A549 (cell line): ENCODE measurements around the gene ATAD1. TPM values are rescaled to one million over a fixed set of nuclear protein-coding genes. Genes with fewer than 3 reads are reported as not detected.
A peak's percentile ranks its signal among the peaks of the same experiment; 100 is the strongest.

ENCODE experiments used
- ATOH8 ChIP-seq: fragments of 250-450 bp; sonication (Bioruptor Pico); IDR thresholded peaks from 2 replicates; pipeline ENCODE4 v1.5.0; 2020; ENCODE audit warnings: low read depth, mild to moderate bottlenecking, moderate library complexity
- CBX8 ChIP-seq: fragments of 200-600 bp; sonication (generic); IDR thresholded peaks from 2 replicates; pipeline ENCODE4 v1.6.1; 2016
- CEBPB ChIP-seq, 2 experiments: fragments of >200 bp in 1 of 2; sonication (Bioruptor Twin) in 1 of 2; formaldehyde crosslinking in 1 of 2; IDR thresholded peaks; 2 replicates each; pipeline ENCODE4 v1.6.1; 2012 to 2016
- CHD4 ChIP-seq: fragments of 200-600 bp; sonication (generic); IDR thresholded peaks from 2 replicates; pipeline ENCODE4 v1.6.1; 2016; ENCODE audit warnings: antibody characterized with exemption, mild to moderate bottlenecking, borderline replicate concordance
- CTCF ChIP-seq: fragments of >200 bp; sonication (Bioruptor Twin); formaldehyde crosslinking; IDR thresholded peaks from 3 replicates; pipeline ENCODE4 v1.5.1; 2016
- EHF ChIP-seq: fragments of 250-450 bp; sonication (Bioruptor Pico); IDR thresholded peaks from 2 replicates; pipeline ENCODE4 v1.5.0; 2020; ENCODE audit warnings: mild to moderate bottlenecking
- EHMT2 ChIP-seq: fragments of 200-600 bp; sonication (generic); IDR thresholded peaks from 2 replicates; pipeline ENCODE4 v1.6.1; 2016; ENCODE audit warnings: antibody characterized with exemption, low read depth, mild to moderate bottlenecking, moderate library complexity
- FOSL2 ChIP-seq, 2 experiments: fragments of 450-650 bp in 1 of 2; fragments of >200 bp in 1 of 2; sonication (Bioruptor Twin) in 1 of 2; formaldehyde crosslinking; IDR thresholded peaks; 2 replicates each; pipeline versions ENCODE4 v1.5.0 to v1.6.1; 2016 to 2020; ENCODE audit warnings: mild to moderate bottlenecking in 1 of 2, moderate library complexity in 1 of 2
- GATA3 ChIP-seq: IDR thresholded peaks from 2 replicates; pipeline ENCODE4 v1.6.1; 2012; ENCODE audit warnings: borderline replicate concordance
- HES2 ChIP-seq: fragments of >200 bp; sonication (Bioruptor Twin); formaldehyde crosslinking; IDR thresholded peaks from 2 replicates; pipeline ENCODE4 v1.6.1; 2016
- HMGXB4 ChIP-seq: fragments of 250-450 bp; sonication (Bioruptor Pico); IDR thresholded peaks from 2 replicates; pipeline ENCODE4 v1.5.0; 2021; ENCODE audit warnings: mild to moderate bottlenecking, moderate library complexity, borderline replicate concordance
- HOXA7 ChIP-seq: fragments of 250-450 bp; sonication (Bioruptor Pico); IDR thresholded peaks from 2 replicates; pipeline ENCODE4 v1.5.0; 2020; ENCODE audit warnings: mild to moderate bottlenecking, moderate library complexity
- JUN ChIP-seq, 2 experiments: fragments of >200 bp; sonication (Bioruptor Twin); formaldehyde crosslinking; IDR thresholded peaks; 2 replicates in 1 of 2; 3 replicates in 1 of 2; pipeline ENCODE4 v1.6.1; 2016 to 2017
- JUNB ChIP-seq: fragments of >200 bp; sonication (Bioruptor Twin); formaldehyde crosslinking; IDR thresholded peaks from 2 replicates; pipeline ENCODE4 v1.6.1; 2016
- KDM1A ChIP-seq: fragments of 200-600 bp; sonication (generic); IDR thresholded peaks from 2 replicates; pipeline ENCODE4 v1.6.1; 2016; ENCODE audit warnings: low read depth, mild to moderate bottlenecking
- KDM5A ChIP-seq: fragments of 200-600 bp; sonication (generic); IDR thresholded peaks from 2 replicates; pipeline ENCODE4 v1.6.1; 2016; ENCODE audit warnings: antibody characterized with exemption, mild to moderate bottlenecking
- MAZ ChIP-seq: fragments of 150-350 bp; IDR thresholded peaks from 2 replicates; pipeline ENCODE4 v1.6.1; 2014; ENCODE audit warnings: antibody characterized with exemption, low read depth, low read length, borderline replicate concordance
- NFE2L2 ChIP-seq: fragments of 150-350 bp; conservative IDR thresholded peaks from 2 replicates; pipeline ENCODE4 v1.6.1; 2014; ENCODE audit warnings: low read length
- NPAS2 ChIP-seq: fragments of 250-450 bp; sonication (Bioruptor Pico); IDR thresholded peaks from 2 replicates; pipeline ENCODE4 v1.8.0; 2022; ENCODE audit warnings: mild to moderate bottlenecking, moderate library complexity, borderline replicate concordance
- NR3C1 ChIP-seq: fragments of >200 bp; sonication (Bioruptor Twin); formaldehyde crosslinking; IDR thresholded peaks from 3 replicates; pipeline ENCODE4 v1.6.1; 2017
- PBX3 ChIP-seq: IDR thresholded peaks from 2 replicates; pipeline ENCODE4 v1.6.1; 2012
- PHF8 ChIP-seq: fragments of 200-600 bp; sonication (generic); IDR thresholded peaks from 2 replicates; pipeline ENCODE4 v1.6.1; 2016; ENCODE audit warnings: low read depth, mild to moderate bottlenecking, antibody characterized with exemption, moderate library complexity, borderline replicate concordance
- RARB ChIP-seq: fragments of 250-450 bp; sonication (Bioruptor Pico); IDR thresholded peaks from 2 replicates; pipeline ENCODE4 v1.8.0; 2021; ENCODE audit warnings: mild to moderate bottlenecking, moderate library complexity
- RCOR1 ChIP-seq: fragments of 150-350 bp; IDR thresholded peaks from 2 replicates; pipeline ENCODE4 v1.6.1; 2014; ENCODE audit warnings: antibody characterized with exemption, low read length, low read depth
- RFX5 ChIP-seq: fragments of 450-650 bp; IDR thresholded peaks from 2 replicates; pipeline ENCODE4 v1.7.1; 2014; ENCODE audit warnings: antibody characterized with exemption, mild to moderate bottlenecking, moderate library complexity
- RNF2 ChIP-seq: fragments of 200-600 bp; sonication (generic); IDR thresholded peaks from 2 replicates; pipeline ENCODE4 v1.6.1; 2016; ENCODE audit warnings: low read depth, mild to moderate bottlenecking, antibody characterized with exemption, moderate library complexity, borderline replicate concordance
- SMC3 ChIP-seq: fragments of >200 bp; sonication (Bioruptor Twin); formaldehyde crosslinking; IDR thresholded peaks from 3 replicates; pipeline ENCODE4 v1.6.1; 2018; ENCODE audit warnings: inconsistent platforms
- SREBF2 ChIP-seq: fragments of 450-650 bp; IDR thresholded peaks from 2 replicates; pipeline ENCODE4 v1.6.1; 2014; ENCODE audit warnings: mild to moderate bottlenecking, moderate library complexity
- TFCP2L1 ChIP-seq: fragments of 250-450 bp; sonication (Bioruptor Pico); IDR thresholded peaks from 2 replicates; pipeline ENCODE4 v1.5.0; 2021; ENCODE audit warnings: mild to moderate bottlenecking
- TP53 ChIP-seq: fragments of 250-450 bp; sonication (Bioruptor Pico); IDR thresholded peaks from 2 replicates; pipeline ENCODE4 v1.5.0; 2021; ENCODE audit warnings: mild to moderate bottlenecking, moderate library complexity
- ZC3H11A ChIP-seq: fragments of 450-650 bp; IDR thresholded peaks from 2 replicates; pipeline ENCODE4 v1.6.1; 2014; ENCODE audit warnings: antibody characterized with exemption, mild to moderate bottlenecking
- ZNF302 ChIP-seq: fragments of 250-450 bp; sonication (Bioruptor Pico); IDR thresholded peaks from 2 replicates; pipeline ENCODE4 v1.9.0; 2021; ENCODE audit warnings: inconsistent platforms, mild to moderate bottlenecking, moderate library complexity
- ZSCAN20 ChIP-seq: fragments of 250-450 bp; sonication (Bioruptor Pico); IDR thresholded peaks from 2 replicates; pipeline ENCODE4 v1.8.0; 2022; ENCODE audit warnings: mild to moderate bottlenecking, moderate library complexity
- polyA plus RNA-seq, 4 experiments: library from polyadenylated mRNA; depleted of rRNA in 3 of 4; stranded (reverse); fragments of >200 nt; fragmentation: RNase III in 1 of 4; extraction: RNeasy Plus Mini Kit Qiagen cat#74134 plus additional on column Dnase treatment in 1 of 4; gene quantifications; 2 replicates in 3 of 4; 3 replicates in 1 of 4; pipeline ENCODE4 v1.2.3, GENCODE V29; 2011 to 2017

Gene ATAD1
- polyA plus RNA-seq, 2 of the 4 experiments (the other 2 are of a cell fraction): 32.3 to 94.8 TPM

- 0 out of 2 replicates have a peak, but pooled peaks have one; percentile 40 for TF ChIP-seq ATOH8 (CRISPR knock-in tag)
- no peak for TF ChIP-seq ZNF302
- TF ChIP-seq TFCP2L1 (CRISPR knock-in tag): no peak
- TF ChIP-seq GATA3: no peak; the same call in 1 of the 2 replicates
- TF ChIP-seq HES2: no peak
- no peak for TF ChIP-seq ZSCAN20
- no peak for TF ChIP-seq RARB
- 0 out of 2 replicates have a peak, but pooled peaks have one; percentile 17 for TF ChIP-seq EHF
- 0 out of 2 replicates have a peak, but pooled peaks have one; percentile 34 for TF ChIP-seq EHMT2
- TF ChIP-seq PBX3: peak; percentile 90
- TF ChIP-seq RFX5: no peak
- TF ChIP-seq SREBF2: no peak
- TF ChIP-seq JUNB: no peak
- peak; percentile 94 for TF ChIP-seq NPAS2 (CRISPR knock-in tag)
- TF ChIP-seq TP53 (CRISPR knock-in tag): no peak
- peak; percentile 69 to 97 for TF ChIP-seq JUN (IDR thresholded peaks at IDR 0.05)
- no peak for TF ChIP-seq PHF8
- no peak for TF ChIP-seq KDM1A
- no peak for TF ChIP-seq NR3C1
- TF ChIP-seq SMC3: peak; percentile 43; the same call in 2 of the 3 replicates
- TF ChIP-seq CBX8: no peak
- TF ChIP-seq CHD4: no peak
- TF ChIP-seq RNF2: no peak
- no peak for TF ChIP-seq ZC3H11A
- TF ChIP-seq KDM5A: no peak
- TF ChIP-seq RCOR1: no peak
- TF ChIP-seq MAZ: peak; percentile 88
- no peak for TF ChIP-seq HOXA7 (CRISPR knock-in tag)
- TF ChIP-seq FOSL2 (IDR thresholded peaks at IDR 0.05): no peak
- TF ChIP-seq FOSL2 (CRISPR knock-in tag; IDR thresholded peaks at IDR 0.05): peak; percentile 53
- no peak; the same call in 2 of the 3 replicates for TF ChIP-seq CTCF
- TF ChIP-seq CEBPB (IDR thresholded peaks at IDR 0.05): peak in 1 of 2 experiments; percentile 37; a peak in 1 of 4 replicates
- TF ChIP-seq NFE2L2: no peak
- TF ChIP-seq HMGXB4 (CRISPR knock-in tag): no peak
These were observed 44.1 kb upstream of the ATAD1 start (continued) for GRCh38 chr10:87861953-87862678.
